ENCODE results near the gene RAD54L. TPM values are rescaled to one million over a fixed set of nuclear protein-coding genes. Genes with fewer than 3 reads are reported as not detected.
"Not testable (repeated sequence)": the region's sequence is repeated elsewhere in the genome, so short reads cannot be mapped to it uniquely, and the experiment has no call there.

The RAD54L gene
- total and polyA plus RNA-seq, 2 of the 4 experiments (the other 2 are of a cell fraction), result 4.8 to 10.6 TPM

DNA sequence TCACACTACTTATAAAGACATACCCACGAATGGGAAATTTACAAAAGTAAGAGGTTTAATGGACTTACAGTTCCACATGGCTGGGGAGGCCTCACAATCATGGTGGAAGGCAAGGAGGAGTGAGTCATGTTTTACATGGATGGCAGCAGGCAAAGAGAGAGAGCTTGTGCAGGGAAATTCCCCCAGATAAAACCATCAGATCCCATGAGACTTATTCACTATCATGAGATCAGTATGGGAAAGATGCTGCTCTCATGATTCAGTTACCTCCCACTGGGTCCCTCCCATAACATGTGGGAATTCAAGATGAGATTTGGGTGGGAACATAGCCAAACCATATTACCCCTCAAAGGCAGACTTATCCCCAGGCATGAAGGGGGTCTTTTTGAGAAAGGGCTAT lies 8.7 kb upstream of the RAD54L start:
- H3K4me2 ChIP-seq (ENCODE audit: low read depth, low read length); H3K56ac ChIP-seq (ENCODE audit: extremely low read depth, insufficient read depth, low read length); H3K79me1 ChIP-seq (ENCODE audit: low read depth in 1 of 2, low read length in 2 of 2); H2BK120ac ChIP-seq (ENCODE audit: low read depth, low read length); H3K27ac ChIP-seq (ENCODE audit: insufficient read depth, low read length); H2AK5ac ChIP-seq (ENCODE audit: low read depth, low read length); H2BK15ac ChIP-seq (ENCODE audit: low read depth, low read length); H3K9me3 ChIP-seq (ENCODE audit: control insufficient read depth, insufficient read depth, low read length); in situ Hi-C loops (cut with MboI; ENCODE audit: low sequenced_read_pairs); H3K27me3 ChIP-seq (ENCODE audit: control insufficient read depth, insufficient read depth, low read length); H4K91ac ChIP-seq (ENCODE audit: insufficient read depth, low read depth, low read length); H3K18ac ChIP-seq (ENCODE audit: low read depth, low read length); H3K9me1 ChIP-seq (ENCODE audit: insufficient read depth, low read length); BruUV-seq (replicated peaks); POLR2A ChIA-PET (ENCODE audit: unreplicated experiment); H2BK20ac ChIP-seq (ENCODE audit: low read depth, low read length); H3K36me3 ChIP-seq (ENCODE audit: control insufficient read depth, insufficient read depth, low read length); H3K4me1 ChIP-seq (ENCODE audit: control insufficient read depth, insufficient read depth, low read length); dilution Hi-C loops (cut with HindIII; ENCODE audit: low sequenced_read_pairs, unreplicated experiment); H3K23ac ChIP-seq (ENCODE audit: low read depth, low read length); CTCF ChIA-PET; H4K20me1 ChIP-seq (ENCODE audit: insufficient read depth, low read length); H3K9ac ChIP-seq (ENCODE audit: low read depth, low read length); H2AK9ac ChIP-seq (replicated peaks; ENCODE audit: low read depth, low read length, poor library complexity); H2AFZ ChIP-seq (replicated peaks; ENCODE audit: low read length, poor library complexity); H3K14ac ChIP-seq (replicated peaks; ENCODE audit: low read depth, low read length); H4K8ac ChIP-seq (ENCODE audit: low read depth in 2 of 2, low read length in 2 of 2); H3K4me3 ChIP-seq (ENCODE audit: insufficient read depth, low read depth, low read length); intact Hi-C loops (cut with micrococcal nuclease); H3K4ac ChIP-seq (ENCODE audit: low read depth, low read length); ATAC-seq (ENCODE audit: low read depth); H4K5ac ChIP-seq (ENCODE audit: low read depth, low read length); H2BK5ac ChIP-seq (ENCODE audit: low read depth, low read length, poor library complexity, severe bottlenecking): not testable (repeated sequence)
- no CpG with 5 or more reads among the region's 1 CpG for WGBS, 2 experiments (ENCODE audit: extremely low coverage in 2 of 2, insufficient read length in 1 of 2)
- DNase-seq, result peak; percentile 58

DNA sequence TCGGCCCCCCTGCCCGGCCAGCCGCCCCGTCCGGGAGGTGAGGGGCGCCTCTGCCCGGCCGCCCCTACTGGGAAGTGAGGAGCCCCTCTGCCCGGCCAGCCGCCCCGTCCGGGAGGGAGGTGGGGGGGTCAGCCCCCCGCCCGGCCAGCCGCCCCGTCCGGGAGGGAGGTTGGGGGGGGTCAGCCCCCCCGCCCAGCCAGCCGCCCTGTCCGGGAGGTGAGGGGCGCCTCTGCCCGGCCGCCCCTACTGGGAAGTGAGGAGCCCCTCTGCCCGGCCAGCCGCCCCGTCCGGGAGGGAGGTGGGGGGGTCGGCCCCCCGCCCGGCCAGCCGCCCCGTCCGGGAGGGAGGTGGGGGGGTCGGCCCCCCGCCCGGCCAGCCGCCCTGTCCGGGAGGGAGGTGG lies 5.8 kb upstream of the RAD54L start:
- dilution Hi-C loops (cut with HindIII; ENCODE audit: low sequenced_read_pairs, unreplicated experiment); H3K4me3 ChIP-seq (ENCODE audit: insufficient read depth, low read depth, low read length); H3K4me1 ChIP-seq (ENCODE audit: control insufficient read depth, insufficient read depth, low read length); H4K5ac ChIP-seq (ENCODE audit: low read depth, low read length); intact Hi-C loops (cut with micrococcal nuclease); H3K9me3 ChIP-seq (ENCODE audit: control insufficient read depth, insufficient read depth, low read length); H3K9me1 ChIP-seq (ENCODE audit: insufficient read depth, low read length); H3K14ac ChIP-seq (replicated peaks; ENCODE audit: low read depth, low read length); H3K27ac ChIP-seq (ENCODE audit: insufficient read depth, low read length); H3K9ac ChIP-seq (ENCODE audit: low read depth, low read length); H4K20me1 ChIP-seq (ENCODE audit: insufficient read depth, low read length); H2AK5ac ChIP-seq (ENCODE audit: low read depth, low read length); H3K4ac ChIP-seq (ENCODE audit: low read depth, low read length); H3K27me3 ChIP-seq (ENCODE audit: control insufficient read depth, insufficient read depth, low read length); H2BK120ac ChIP-seq (ENCODE audit: low read depth, low read length); H2BK20ac ChIP-seq (ENCODE audit: low read depth, low read length); H3K23ac ChIP-seq (ENCODE audit: low read depth, low read length); H3K56ac ChIP-seq (ENCODE audit: extremely low read depth, insufficient read depth, low read length); H2AFZ ChIP-seq (replicated peaks; ENCODE audit: low read length, poor library complexity); H3K79me1 ChIP-seq (ENCODE audit: low read depth in 1 of 2, low read length in 2 of 2); H3K18ac ChIP-seq (ENCODE audit: low read depth, low read length); BruUV-seq (replicated peaks); H2AK9ac ChIP-seq (replicated peaks; ENCODE audit: low read depth, low read length, poor library complexity); H4K91ac ChIP-seq (ENCODE audit: insufficient read depth, low read depth, low read length); H3K36me3 ChIP-seq (ENCODE audit: control insufficient read depth, insufficient read depth, low read length); CTCF ChIA-PET; H2BK15ac ChIP-seq (ENCODE audit: low read depth, low read length); H4K8ac ChIP-seq (ENCODE audit: low read depth in 2 of 2, low read length in 2 of 2); DNase-seq; H3K4me2 ChIP-seq (ENCODE audit: low read depth, low read length); in situ Hi-C loops (cut with MboI; ENCODE audit: low sequenced_read_pairs); ATAC-seq (ENCODE audit: low read depth); H2BK5ac ChIP-seq (ENCODE audit: low read depth, low read length, poor library complexity, severe bottlenecking); POLR2A ChIA-PET (ENCODE audit: unreplicated experiment): not testable (repeated sequence)
- no CpG with 5 or more reads among the region's 38 CpGs for WGBS, 2 experiments (ENCODE audit: extremely low coverage in 2 of 2, insufficient read length in 1 of 2)
